Spleen (tissue), 7 donors: ENCODE measurements around the gene HRH1.

Source experiments
- CTCF ChIP-seq, 11 experiments: fragments of 200-600 bp in 7 of 11; fragments of 450-650 bp in 4 of 11; sonication (generic) in 4 of 11; IDR thresholded peaks in 8 of 11; conservative IDR thresholded peaks in 3 of 11; 1 replicate in 7 of 11; 2 replicates in 4 of 11; pipeline versions ENCODE4 v1.4.0 to v1.8.0; 2016 to 2021; ENCODE audit warnings: antibody characterized with exemption in 11 of 11, inconsistent platforms in 4 of 11, mild to moderate bottlenecking in 1 of 11
- POLR2A ChIP-seq, 3 donors: fragments of 450-650 bp; IDR thresholded peaks; one replicate each; pipeline ENCODE4 v1.5.1; 2017; ENCODE audit warnings: antibody characterized with exemption in 3 of 3, mild to moderate bottlenecking in 1 of 3
- POLR2AphosphoS5 ChIP-seq, 3 donors: sonication (generic); formaldehyde crosslinking; IDR thresholded peaks; one replicate each; pipeline ENCODE4 v1.5.1; 2017; ENCODE audit warnings: antibody characterized with exemption in 3 of 3
- donor health status: DM: no; HTN: no; CAD: no; lungs with moderate emphysema.
- donor health status: DM: no; HTN: no; CAD: no.
- donor health status: DM: no; HTN: no; CAD: no.

GRCh38 chr3:11273891-11274291, 119.6 kb downstream of the HRH1 start:
- TF ChIP-seq POLR2AphosphoS5 (IDR thresholded peaks at IDR 0.05) (peak in 1 of 3 donors; percentile 62), CTCF (IDR thresholded peaks at IDR 0.05 in 8 of 11, conservative IDR thresholded peaks at IDR 0.05 in 3 of 11) (no peak), POLR2A (IDR thresholded peaks at IDR 0.05) (no peak)
